Smooth muscle cell (in vitro differentiated cells): ENCODE data around the gene ADCY7. TPM values are rescaled to one million over a fixed set of nuclear protein-coding genes. Genes with fewer than 3 reads are reported as not detected.

Source experiments
- DNase-seq: peaks from one replicate; lab custom pipeline; 2025; ENCODE audit not compliant: unreplicated experiment; lab: John Stamatoyannopoulos, UW
- H2AFZ ChIP-seq: fragments of 200-600 bp; sonication (generic); 2 replicates; pipeline ENCODE4 v1.6.0; 2016; ENCODE audit warnings: antibody characterized with exemption, low read depth, mild to moderate bottlenecking
- H3F3A ChIP-seq: fragments of 200-600 bp; sonication (generic); 2 replicates; pipeline ENCODE4 v1.6.0; 2017; ENCODE audit warnings: antibody characterized with exemption, low read depth
- H3K27ac ChIP-seq: fragments of 200-600 bp; sonication (generic); 2 replicates; pipeline ENCODE4 v1.5.1; 2016; ENCODE audit warnings: low read depth, mild to moderate bottlenecking
- H3K27me3 ChIP-seq: fragments of 200-600 bp; sonication (generic); 2 replicates; pipeline ENCODE4 v1.6.1; 2016; ENCODE audit warnings: low read depth, mild to moderate bottlenecking
- H3K36me3 ChIP-seq: fragments of 200-600 bp; sonication (generic); 2 replicates; pipeline ENCODE4 v1.5.1; 2016; ENCODE audit warnings: low read depth
- H3K4me1 ChIP-seq: fragments of 200-600 bp; sonication (generic); 2 replicates; pipeline ENCODE4 v1.5.1; 2016; ENCODE audit warnings: low read depth
- H3K4me2 ChIP-seq: fragments of 200-600 bp; sonication (generic); 2 replicates; pipeline ENCODE4 v1.6.0; 2016; ENCODE audit warnings: mild to moderate bottlenecking
- H3K4me3 ChIP-seq: fragments of 200-600 bp; sonication (generic); 2 replicates; pipeline ENCODE4 v1.5.1; 2016; ENCODE audit warnings: mild to moderate bottlenecking
- H3K79me2 ChIP-seq: fragments of 200-600 bp; sonication (generic); 2 replicates; pipeline ENCODE4 v1.6.0; 2016; ENCODE audit warnings: low read depth, mild to moderate bottlenecking
- H3K9ac ChIP-seq: fragments of 200-600 bp; sonication (generic); 2 replicates; pipeline ENCODE4 v1.6.0; 2016; ENCODE audit warnings: low read depth
- H3K9me3 ChIP-seq: fragments of 200-600 bp; sonication (generic); replicated peaks from 2 replicates; pipeline ENCODE4 v1.5.1; 2016; ENCODE audit warnings: low read depth
- H4K20me1 ChIP-seq: fragments of 200-600 bp; sonication (generic); 2 replicates; pipeline ENCODE4 v1.6.0; 2016; ENCODE audit warnings: low read depth
- WGBS: methylation state at CpG from one replicate; pipeline ENCODE4 v1.1.7; 2016; ENCODE audit warnings: low lambda C conversion rate; 5-methylcytosine and 5-hydroxymethylcytosine counted together
- polyA plus RNA-seq: library from polyadenylated mRNA; unstranded; fragments of >200 nt; fragmentation: Nextera tagmentation; extraction: Ambion mirVana; gene quantifications from 2 replicates; pipeline ENCODE4 v1.2.1, GENCODE V29; 2016
- total RNA-seq: library from RNA; depleted of rRNA; stranded (reverse); fragments of >200 nt; gene quantifications from 2 replicates; pipeline ENCODE4 v1.2.3, GENCODE V29; 2014
- TF ChIP-seq, protein P1 (sequence below): fragments of 200-600 bp; sonication (generic); IDR thresholded peaks from 2 replicates; pipeline ENCODE4 v1.5.1; 2017; ENCODE audit warnings: borderline replicate concordance, mild to moderate bottlenecking, antibody characterized with exemption; ENCODE audit not compliant: insufficient read depth, poor library complexity, severe bottlenecking

The ADCY7 gene
- total and polyA plus RNA-seq, 2 experiments from 2014 or later, result 28.1 to 31.6 TPM

- Histone ChIP-seq H4K20me1 (no peaks in the 10 kb centered on the region), H3K4me3 (no peak overlapping the region), H3K79me2 (no peaks in the 10 kb centered on the region), H3K4me1 (peaks cover 5% of the 10 kb centered on the region), H3K36me3 (no peaks in the 10 kb centered on the region), H3K9ac (no peak overlapping the region), H3K4me2 (no peak overlapping the region), H2AFZ (no peak overlapping the region), H3K27ac (no peak overlapping the region), H3F3A (peaks cover 16% of the 10 kb centered on the region), H3K9me3 (no peaks in the 10 kb centered on the region), H3K27me3 (no peaks in the 10 kb centered on the region)
- no peak for DNase-seq
- TF ChIP-seq, protein P1, sequence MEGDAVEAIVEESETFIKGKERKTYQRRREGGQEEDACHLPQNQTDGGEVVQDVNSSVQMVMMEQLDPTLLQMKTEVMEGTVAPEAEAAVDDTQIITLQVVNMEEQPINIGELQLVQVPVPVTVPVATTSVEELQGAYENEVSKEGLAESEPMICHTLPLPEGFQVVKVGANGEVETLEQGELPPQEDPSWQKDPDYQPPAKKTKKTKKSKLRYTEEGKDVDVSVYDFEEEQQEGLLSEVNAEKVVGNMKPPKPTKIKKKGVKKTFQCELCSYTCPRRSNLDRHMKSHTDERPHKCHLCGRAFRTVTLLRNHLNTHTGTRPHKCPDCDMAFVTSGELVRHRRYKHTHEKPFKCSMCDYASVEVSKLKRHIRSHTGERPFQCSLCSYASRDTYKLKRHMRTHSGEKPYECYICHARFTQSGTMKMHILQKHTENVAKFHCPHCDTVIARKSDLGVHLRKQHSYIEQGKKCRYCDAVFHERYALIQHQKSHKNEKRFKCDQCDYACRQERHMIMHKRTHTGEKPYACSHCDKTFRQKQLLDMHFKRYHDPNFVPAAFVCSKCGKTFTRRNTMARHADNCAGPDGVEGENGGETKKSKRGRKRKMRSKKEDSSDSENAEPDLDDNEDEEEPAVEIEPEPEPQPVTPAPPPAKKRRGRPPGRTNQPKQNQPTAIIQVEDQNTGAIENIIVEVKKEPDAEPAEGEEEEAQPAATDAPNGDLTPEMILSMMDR, result no peak
- 100% methylated on average over 4 of the region's 4 CpGs for WGBS
These were observed 44.8 kb downstream of the ADCY7 start for GRCh38 chr16:50311134-50311528.

GRCh38 chr16:50311891-50312501 is 45.6 kb downstream of the ADCY7 start:
- 92% methylated on average over 22 of the region's 22 CpGs for WGBS
- Histone ChIP-seq H3K9ac (no peak overlapping the region), H3K9me3 (no peaks in the 10 kb centered on the region), H3K4me3 (no peak overlapping the region), H3K79me2 (no peaks in the 10 kb centered on the region), H3K4me2 (no peak overlapping the region), H3K4me1 (peaks cover 5% of the 10 kb centered on the region), H3K27me3 (no peaks in the 10 kb centered on the region), H3K27ac (no peak overlapping the region), H3F3A (peaks cover 16% of the 10 kb centered on the region), H4K20me1 (no peaks in the 10 kb centered on the region), H3K36me3 (no peaks in the 10 kb centered on the region), H2AFZ (no peak overlapping the region)
- no peak for DNase-seq
- TF ChIP-seq, protein P1, result no peak

- no peaks in the 10 kb centered on the region for H4K20me1 ChIP-seq
- H3K9me3 ChIP-seq, result no peaks in the 10 kb centered on the region
- peak overlapping the region; percentile 86 for H3K27ac ChIP-seq
- H3K27me3 ChIP-seq, result no peaks in the 10 kb centered on the region
- H3K4me3 ChIP-seq, result no peak overlapping the region
- peak overlapping the region; percentile 12 for H3K9ac ChIP-seq
- WGBS, result 66% methylated on average over 31 of the region's 31 CpGs
- peaks cover 5% of the 10 kb centered on the region for H3K4me1 ChIP-seq
- peaks cover 11% of the 10 kb centered on the region for H3K36me3 ChIP-seq
- no peak overlapping the region for H2AFZ ChIP-seq
- H3F3A ChIP-seq, result peaks cover 30% of the 10 kb centered on the region
- no peak for DNase-seq
- no peaks in the 10 kb centered on the region for H3K79me2 ChIP-seq
- H3K4me2 ChIP-seq, result peak overlapping the region; percentile 35
- TF ChIP-seq, protein P1, result no peak
These were observed 47.5 kb downstream of the ADCY7 start for GRCh38 chr16:50313596-50314478.
